Measurements from ENCODE around the gene KLHDC4. TPM values are rescaled to one million over a fixed set of nuclear protein-coding genes. Genes with fewer than 3 reads are reported as not detected.

Gene KLHDC4
- total RNA-seq, 1 donor from 2014 or later: 29.8 TPM

DNA sequence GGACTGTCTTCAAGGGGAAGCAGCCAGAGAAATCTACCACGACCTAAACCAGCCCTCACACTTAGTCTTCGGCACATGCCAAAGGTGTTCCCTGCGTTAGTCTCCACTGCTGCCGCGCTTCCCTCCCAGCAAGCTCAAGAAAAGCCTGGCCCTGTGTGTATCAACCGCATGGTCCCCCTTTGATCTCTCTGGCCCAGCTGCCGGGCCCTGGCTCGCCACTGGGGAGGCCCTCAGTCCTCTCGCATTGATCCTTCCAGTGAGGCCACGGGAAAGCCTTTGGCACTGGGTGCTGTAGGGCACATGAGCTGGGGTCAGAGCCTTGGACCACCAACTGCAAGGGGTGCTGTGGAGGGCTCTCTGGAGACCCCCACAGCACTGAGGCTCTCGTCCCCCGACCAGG, 29.6 kb upstream of the KLHDC4 start:
- no peak for FAIRE-seq
- H3K9me3 Mint-ChIP-seq (ENCODE audit: unreplicated experiment): peaks cover 6% of the 10 kb centered on the region
- no peaks in the 10 kb centered on the region for H3K27me3 Mint-ChIP-seq (ENCODE audit: low read depth, unreplicated experiment)
- no peak overlapping the region for H3K4me3 Mint-ChIP-seq (ENCODE audit: unreplicated experiment)
- H3K27ac Mint-ChIP-seq (ENCODE audit: unreplicated experiment): no peak overlapping the region
- Histone ChIP-seq H3K27me3 (ENCODE audit: insufficient read depth, low read length) (no peaks in the 10 kb centered on the region), H3K79me2 (ENCODE audit: insufficient read depth, low read length) (no peaks in the 10 kb centered on the region), H4K20me1 (ENCODE audit: insufficient read depth, low read length) (no peaks in the 10 kb centered on the region), H3K4me2 (ENCODE audit: low read length) (no peak overlapping the region), H3K4me3 (ENCODE audit: insufficient read depth, low read depth, low read length) (no peak overlapping the region), H3K36me3 (ENCODE audit: insufficient read depth, low read length) (no peaks in the 10 kb centered on the region), H3K4me1 (ENCODE audit: insufficient read depth, low read length) (peaks cover under 1% of the 10 kb centered on the region), H3K9ac (ENCODE audit: low read length) (no peak overlapping the region), H2AFZ (ENCODE audit: low read depth, low read length) (no peak overlapping the region), H3K9me3 (ENCODE audit: insufficient read depth, low read depth, low read length) (no peaks in the 10 kb centered on the region), H3K27ac (ENCODE audit: low read depth, low read length) (no peak overlapping the region)
- no peak for DNase-seq (ENCODE audit: low read depth)
- peaks cover 4% of the 10 kb centered on the region for H3K4me1 Mint-ChIP-seq (ENCODE audit: low read depth, unreplicated experiment)
- H3K36me3 Mint-ChIP-seq (ENCODE audit: low read depth, unreplicated experiment): no peaks in the 10 kb centered on the region
- TF ChIP-seq, protein P1, sequence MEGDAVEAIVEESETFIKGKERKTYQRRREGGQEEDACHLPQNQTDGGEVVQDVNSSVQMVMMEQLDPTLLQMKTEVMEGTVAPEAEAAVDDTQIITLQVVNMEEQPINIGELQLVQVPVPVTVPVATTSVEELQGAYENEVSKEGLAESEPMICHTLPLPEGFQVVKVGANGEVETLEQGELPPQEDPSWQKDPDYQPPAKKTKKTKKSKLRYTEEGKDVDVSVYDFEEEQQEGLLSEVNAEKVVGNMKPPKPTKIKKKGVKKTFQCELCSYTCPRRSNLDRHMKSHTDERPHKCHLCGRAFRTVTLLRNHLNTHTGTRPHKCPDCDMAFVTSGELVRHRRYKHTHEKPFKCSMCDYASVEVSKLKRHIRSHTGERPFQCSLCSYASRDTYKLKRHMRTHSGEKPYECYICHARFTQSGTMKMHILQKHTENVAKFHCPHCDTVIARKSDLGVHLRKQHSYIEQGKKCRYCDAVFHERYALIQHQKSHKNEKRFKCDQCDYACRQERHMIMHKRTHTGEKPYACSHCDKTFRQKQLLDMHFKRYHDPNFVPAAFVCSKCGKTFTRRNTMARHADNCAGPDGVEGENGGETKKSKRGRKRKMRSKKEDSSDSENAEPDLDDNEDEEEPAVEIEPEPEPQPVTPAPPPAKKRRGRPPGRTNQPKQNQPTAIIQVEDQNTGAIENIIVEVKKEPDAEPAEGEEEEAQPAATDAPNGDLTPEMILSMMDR (IDR thresholded peaks at IDR 0.05; ENCODE audit: insufficient read depth, low read depth, low read length): no peak
- TF ChIP-seq EZH2 (IDR thresholded peaks at IDR 0.05; ENCODE audit: insufficient read depth, low read length): no peak

DNA sequence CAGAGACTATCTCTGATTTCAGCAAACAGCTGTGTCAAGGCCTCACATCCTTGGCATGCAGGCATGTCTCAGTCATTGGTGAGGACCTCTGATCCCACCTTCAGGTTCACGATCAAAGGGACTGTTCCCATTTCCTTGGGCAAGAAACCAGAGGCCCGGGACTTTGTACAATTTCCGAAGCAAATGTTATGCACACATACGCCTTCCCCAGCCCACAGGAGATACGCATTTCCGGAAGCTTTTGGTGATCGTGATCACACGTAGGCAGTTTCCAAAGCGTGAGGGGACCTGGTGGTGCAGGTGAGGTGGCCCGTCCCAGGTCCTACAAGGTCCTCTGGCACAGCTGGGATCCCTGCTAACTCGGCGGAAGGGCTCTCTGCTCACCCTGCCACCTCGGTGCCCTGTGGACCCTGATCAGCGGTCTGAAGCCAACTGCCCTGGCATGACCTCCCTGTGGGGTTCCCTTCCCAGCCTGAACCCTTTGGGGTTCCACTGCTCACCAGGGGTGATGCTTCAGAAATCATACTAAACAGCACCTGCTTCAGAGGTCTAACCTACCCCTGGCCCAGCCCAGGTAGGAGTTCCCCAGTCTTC, 28.8 kb upstream of the KLHDC4 start:
- Mint-ChIP-seq H3K4me1 (ENCODE audit: low read depth, unreplicated experiment) (peaks cover 4% of the 10 kb centered on the region), H3K27me3 (ENCODE audit: low read depth, unreplicated experiment) (no peaks in the 10 kb centered on the region), H3K27ac (ENCODE audit: unreplicated experiment) (no peak overlapping the region), H3K36me3 (ENCODE audit: low read depth, unreplicated experiment) (no peaks in the 10 kb centered on the region), H3K9me3 (ENCODE audit: unreplicated experiment) (peaks cover 3% of the 10 kb centered on the region), H3K4me3 (ENCODE audit: unreplicated experiment) (no peak overlapping the region)
- Histone ChIP-seq H3K9ac (ENCODE audit: low read length) (no peak overlapping the region), H3K4me3 (ENCODE audit: insufficient read depth, low read depth, low read length) (no peak overlapping the region), H3K36me3 (ENCODE audit: insufficient read depth, low read length) (no peaks in the 10 kb centered on the region), H3K4me2 (ENCODE audit: low read length) (no peak overlapping the region), H4K20me1 (ENCODE audit: insufficient read depth, low read length) (no peaks in the 10 kb centered on the region), H3K27me3 (ENCODE audit: insufficient read depth, low read length) (no peaks in the 10 kb centered on the region), H3K4me1 (ENCODE audit: insufficient read depth, low read length) (peaks cover 7% of the 10 kb centered on the region), H3K79me2 (ENCODE audit: insufficient read depth, low read length) (no peaks in the 10 kb centered on the region), H2AFZ (ENCODE audit: low read depth, low read length) (no peak overlapping the region), H3K9me3 (ENCODE audit: insufficient read depth, low read depth, low read length) (no peaks in the 10 kb centered on the region), H3K27ac (ENCODE audit: low read depth, low read length) (no peak overlapping the region)
- FAIRE-seq: no peak
- no peak for DNase-seq (ENCODE audit: low read depth)
- TF ChIP-seq, protein P1 (IDR thresholded peaks at IDR 0.05; ENCODE audit: insufficient read depth, low read depth, low read length): no peak
- no peak for TF ChIP-seq EZH2 (IDR thresholded peaks at IDR 0.05; ENCODE audit: insufficient read depth, low read length)

DNA sequence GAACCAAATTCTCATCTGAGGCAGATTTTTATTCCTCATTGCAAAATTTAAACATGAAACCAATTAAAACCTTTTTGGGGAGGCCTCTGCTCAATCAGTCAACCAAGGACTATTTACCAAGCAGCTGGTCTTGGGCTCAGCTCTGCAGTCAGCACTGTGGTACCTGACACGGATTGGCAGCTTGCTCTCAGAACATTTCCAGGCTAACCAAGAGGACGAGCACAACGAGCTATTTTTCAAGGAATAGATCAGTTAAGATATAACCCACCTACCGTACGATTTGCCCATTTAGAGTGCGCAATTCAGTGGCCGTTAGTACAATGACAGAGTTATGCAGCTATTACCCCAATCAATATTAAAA, 26.4 kb upstream of the KLHDC4 start:
- H3K9me3 ChIP-seq (ENCODE audit: insufficient read depth, low read depth, low read length): no peaks in the 10 kb centered on the region
- no peak overlapping the region for H3K9ac ChIP-seq (ENCODE audit: low read length)
- no peak for DNase-seq (ENCODE audit: low read depth)
- H2AFZ ChIP-seq (ENCODE audit: low read depth, low read length): no peak overlapping the region
- peaks cover 7% of the 10 kb centered on the region for H3K4me1 ChIP-seq (ENCODE audit: insufficient read depth, low read length)
- no peak overlapping the region for H3K4me3 ChIP-seq (ENCODE audit: insufficient read depth, low read depth, low read length)
- Mint-ChIP-seq H3K27ac (ENCODE audit: unreplicated experiment) (no peak overlapping the region), H3K4me1 (ENCODE audit: low read depth, unreplicated experiment) (peaks cover 4% of the 10 kb centered on the region), H3K9me3 (ENCODE audit: unreplicated experiment) (no peaks in the 10 kb centered on the region), H3K27me3 (ENCODE audit: low read depth, unreplicated experiment) (no peaks in the 10 kb centered on the region), H3K4me3 (ENCODE audit: unreplicated experiment) (no peak overlapping the region), H3K36me3 (ENCODE audit: low read depth, unreplicated experiment) (no peaks in the 10 kb centered on the region)
- no peaks in the 10 kb centered on the region for H3K27me3 ChIP-seq (ENCODE audit: insufficient read depth, low read length)
- H3K4me2 ChIP-seq (ENCODE audit: low read length): no peak overlapping the region
- no peaks in the 10 kb centered on the region for H3K36me3 ChIP-seq (ENCODE audit: insufficient read depth, low read length)
- no peaks in the 10 kb centered on the region for H4K20me1 ChIP-seq (ENCODE audit: insufficient read depth, low read length)
- no peak overlapping the region for H3K27ac ChIP-seq (ENCODE audit: low read depth, low read length)
- TF ChIP-seq, protein P1 (IDR thresholded peaks at IDR 0.05; ENCODE audit: insufficient read depth, low read depth, low read length): no peak
- TF ChIP-seq EZH2 (IDR thresholded peaks at IDR 0.05; ENCODE audit: insufficient read depth, low read length): no peak
- no peak for FAIRE-seq
- H3K79me2 ChIP-seq (ENCODE audit: insufficient read depth, low read length): no peaks in the 10 kb centered on the region

Data from astrocyte (in vitro differentiated cells and primary cell).